Measurements from ENCODE around the gene FOXP1. TPM values are rescaled to one million over a fixed set of nuclear protein-coding genes. Genes with fewer than 3 reads are reported as not detected.
"Not testable (repeated sequence)": the region's sequence is repeated elsewhere in the genome, so short reads cannot be mapped to it uniquely, and the experiment has no call there.

The FOXP1 gene
- polyA plus RNA-seq, 1 donor (not counting 4 experiments of a cell fraction or from before 2014, with no cell fraction given), result 14.6 TPM

DNA sequence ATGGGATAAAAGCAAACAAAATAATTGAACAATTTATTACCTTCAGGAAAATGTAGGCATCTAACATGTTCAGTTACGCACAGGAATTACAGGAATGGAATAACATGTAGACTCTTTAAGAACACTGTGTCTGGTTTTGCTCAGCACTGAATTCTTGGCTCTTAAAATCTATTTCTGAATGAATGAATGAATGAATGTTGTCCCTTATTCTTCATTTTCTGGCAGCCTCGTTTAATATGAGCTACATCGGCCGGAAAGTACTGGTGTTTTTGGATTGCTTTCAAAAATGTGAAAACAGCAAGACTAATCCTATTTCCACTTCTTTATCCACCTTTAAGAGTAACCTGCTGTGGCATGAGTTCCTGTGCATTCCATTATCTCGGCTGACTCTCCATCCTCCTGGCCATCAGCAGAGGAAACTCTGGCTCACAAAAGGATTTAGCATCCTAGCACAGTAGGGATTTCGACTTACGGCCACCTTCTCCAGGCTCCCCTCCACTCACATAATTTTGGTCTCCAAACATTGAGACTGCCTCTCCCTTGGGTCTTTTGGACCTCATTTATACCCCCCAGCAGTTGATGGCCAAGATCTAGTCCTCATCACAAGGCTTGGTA is 145.3 kb downstream of the FOXP1 start:
- H3K4me2 ChIP-seq (ENCODE audit: control insufficient read depth, extremely low read depth, insufficient read depth, low read depth, low read length), result peak overlapping the region; percentile 3
- peaks cover 42% of the 10 kb centered on the region for H3K4me1 ChIP-seq (ENCODE audit: control insufficient read depth, extremely low read depth, insufficient read depth, low read length)
- no peak overlapping the region for H3K27ac ChIP-seq (ENCODE audit: control insufficient read depth, insufficient read depth, low read length)
- no peak for DNase-seq (ENCODE audit: low read depth, low spot score)
- H2AFZ ChIP-seq (ENCODE audit: control insufficient read depth, low read length), result no peak overlapping the region
- H3K36me3 ChIP-seq (ENCODE audit: control insufficient read depth in 2 of 2, extremely low read depth in 1 of 2, insufficient read depth in 2 of 2, low read length in 2 of 2), result no peaks in the 10 kb centered on the region
- dilution Hi-C loops (cut with MboI; ENCODE audit: extremely low pct_ligation_motif_present, low sequenced_read_pairs), result no loop called here
- H3K27me3 ChIP-seq (ENCODE audit: control insufficient read depth, extremely low read depth, insufficient read depth, low read length), result no peaks in the 10 kb centered on the region
- TF ChIP-seq EZH2 (IDR thresholded peaks at IDR 0.05; ENCODE audit: low read length), result no peak
- H3K9ac ChIP-seq (ENCODE audit: control insufficient read depth, extremely low read depth, insufficient read depth, low read length), result no peak overlapping the region
- no peak overlapping the region for H3K4me3 ChIP-seq (ENCODE audit: control insufficient read depth in 2 of 3, extremely low read depth in 1 of 3, insufficient read depth in 2 of 3, low read depth in 1 of 3, low read length in 3 of 3)
- peak; percentile 79 for FAIRE-seq
- H3K9me1 ChIP-seq (ENCODE audit: control insufficient read depth, extremely low read depth, insufficient read depth, low read length), result no peaks in the 10 kb centered on the region
- no peaks in the 10 kb centered on the region for H3K9me3 ChIP-seq (ENCODE audit: control insufficient read depth, low read depth, low read length)
- no peaks in the 10 kb centered on the region for H4K20me1 ChIP-seq (ENCODE audit: control insufficient read depth, extremely low read depth, insufficient read depth, low read length)
- no peaks in the 10 kb centered on the region for H3K79me2 ChIP-seq (ENCODE audit: control insufficient read depth, insufficient read depth, low read length)

DNA sequence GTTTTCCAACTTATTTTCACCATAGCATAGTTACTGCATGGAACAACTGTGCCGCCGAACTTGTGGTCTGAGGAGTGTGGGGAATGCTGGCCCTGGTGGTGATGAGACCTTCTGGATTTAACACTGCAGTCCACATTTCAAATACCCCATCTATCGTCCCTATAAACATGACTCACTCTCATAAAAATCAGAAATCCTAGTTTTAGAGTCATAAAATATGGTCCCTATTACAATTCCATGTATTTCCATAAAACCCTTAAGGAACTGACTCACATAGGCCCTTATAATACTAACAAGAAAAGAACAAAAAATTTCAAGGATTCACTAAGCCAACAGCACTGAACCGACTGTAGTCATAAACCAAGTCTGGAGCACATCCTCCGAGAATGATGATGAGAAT is 147.2 kb downstream of the FOXP1 start:
- Histone ChIP-seq H3K79me2 (ENCODE audit: control insufficient read depth, insufficient read depth, low read length) (no peaks in the 10 kb centered on the region), H3K9me3 (ENCODE audit: control insufficient read depth, low read depth, low read length) (no peaks in the 10 kb centered on the region), H3K4me1 (ENCODE audit: control insufficient read depth, extremely low read depth, insufficient read depth, low read length) (peaks cover 46% of the 10 kb centered on the region), H3K9ac (ENCODE audit: control insufficient read depth, extremely low read depth, insufficient read depth, low read length) (no peak overlapping the region), H3K36me3 (ENCODE audit: control insufficient read depth in 2 of 2, extremely low read depth in 1 of 2, insufficient read depth in 2 of 2, low read length in 2 of 2) (no peaks in the 10 kb centered on the region), H3K4me2 (ENCODE audit: control insufficient read depth, extremely low read depth, insufficient read depth, low read depth, low read length) (no peak overlapping the region), H3K9me1 (ENCODE audit: control insufficient read depth, extremely low read depth, insufficient read depth, low read length) (no peaks in the 10 kb centered on the region), H2AFZ (ENCODE audit: control insufficient read depth, low read length) (no peak overlapping the region), H3K27ac (ENCODE audit: control insufficient read depth, insufficient read depth, low read length) (no peak overlapping the region), H3K4me3 (ENCODE audit: control insufficient read depth in 2 of 3, extremely low read depth in 1 of 3, insufficient read depth in 2 of 3, low read depth in 1 of 3, low read length in 3 of 3) (no peak overlapping the region), H4K20me1 (ENCODE audit: control insufficient read depth, extremely low read depth, insufficient read depth, low read length) (no peaks in the 10 kb centered on the region), H3K27me3 (ENCODE audit: control insufficient read depth, extremely low read depth, insufficient read depth, low read length) (no peaks in the 10 kb centered on the region)
- FAIRE-seq (no peak), DNase-seq (ENCODE audit: low read depth, low spot score) (no peak)
- dilution Hi-C loops (cut with MboI; ENCODE audit: extremely low pct_ligation_motif_present, low sequenced_read_pairs), result no loop called here
- TF ChIP-seq, protein P1, sequence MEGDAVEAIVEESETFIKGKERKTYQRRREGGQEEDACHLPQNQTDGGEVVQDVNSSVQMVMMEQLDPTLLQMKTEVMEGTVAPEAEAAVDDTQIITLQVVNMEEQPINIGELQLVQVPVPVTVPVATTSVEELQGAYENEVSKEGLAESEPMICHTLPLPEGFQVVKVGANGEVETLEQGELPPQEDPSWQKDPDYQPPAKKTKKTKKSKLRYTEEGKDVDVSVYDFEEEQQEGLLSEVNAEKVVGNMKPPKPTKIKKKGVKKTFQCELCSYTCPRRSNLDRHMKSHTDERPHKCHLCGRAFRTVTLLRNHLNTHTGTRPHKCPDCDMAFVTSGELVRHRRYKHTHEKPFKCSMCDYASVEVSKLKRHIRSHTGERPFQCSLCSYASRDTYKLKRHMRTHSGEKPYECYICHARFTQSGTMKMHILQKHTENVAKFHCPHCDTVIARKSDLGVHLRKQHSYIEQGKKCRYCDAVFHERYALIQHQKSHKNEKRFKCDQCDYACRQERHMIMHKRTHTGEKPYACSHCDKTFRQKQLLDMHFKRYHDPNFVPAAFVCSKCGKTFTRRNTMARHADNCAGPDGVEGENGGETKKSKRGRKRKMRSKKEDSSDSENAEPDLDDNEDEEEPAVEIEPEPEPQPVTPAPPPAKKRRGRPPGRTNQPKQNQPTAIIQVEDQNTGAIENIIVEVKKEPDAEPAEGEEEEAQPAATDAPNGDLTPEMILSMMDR (optimal IDR thresholded peaks at IDR 0.05 in 1 of 3, IDR thresholded peaks at IDR 0.05 in 1 of 3, conservative IDR thresholded peaks at IDR 0.05 in 1 of 3; ENCODE audit: extremely low read depth in 1 of 3, insufficient read depth in 2 of 3, low read length in 3 of 3), result no peak
- TF ChIP-seq EZH2 (IDR thresholded peaks at IDR 0.05; ENCODE audit: low read length), result no peak

DNA sequence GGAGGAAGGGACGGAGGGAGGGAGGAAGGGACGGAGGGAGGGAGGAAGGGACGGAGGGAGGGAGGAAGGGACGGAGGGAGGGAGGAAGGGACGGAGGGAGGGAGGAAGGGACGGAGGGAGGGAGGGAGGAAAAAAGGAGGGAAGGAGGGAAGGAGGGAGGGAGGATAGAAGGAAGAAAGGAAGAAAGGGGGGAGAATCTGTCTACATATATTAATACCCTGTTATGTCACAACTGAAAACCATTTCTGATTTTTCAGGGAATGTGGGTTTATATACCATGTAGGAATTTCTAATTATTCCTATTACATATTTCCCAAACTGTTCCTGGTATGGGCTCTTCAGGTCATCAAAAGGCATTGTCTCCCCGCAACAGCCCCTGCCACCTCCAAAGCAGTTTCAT is 147.7 kb downstream of the FOXP1 start:
- H3K79me2 ChIP-seq (ENCODE audit: control insufficient read depth, insufficient read depth, low read length); dilution Hi-C loops (cut with MboI; ENCODE audit: extremely low pct_ligation_motif_present, low sequenced_read_pairs): not testable (repeated sequence)

More for the DNA sequence above, 147.7 kb downstream of the FOXP1 start:
- H3K27me3 ChIP-seq (ENCODE audit: control insufficient read depth, extremely low read depth, insufficient read depth, low read length); DNase-seq (ENCODE audit: low read depth, low spot score); H4K20me1 ChIP-seq (ENCODE audit: control insufficient read depth, extremely low read depth, insufficient read depth, low read length); H3K9me1 ChIP-seq (ENCODE audit: control insufficient read depth, extremely low read depth, insufficient read depth, low read length); H3K27ac ChIP-seq (ENCODE audit: control insufficient read depth, insufficient read depth, low read length); H3K36me3 ChIP-seq (ENCODE audit: control insufficient read depth in 2 of 2, extremely low read depth in 1 of 2, insufficient read depth in 2 of 2, low read length in 2 of 2); FAIRE-seq; H3K9ac ChIP-seq (ENCODE audit: control insufficient read depth, extremely low read depth, insufficient read depth, low read length); H3K4me3 ChIP-seq (ENCODE audit: control insufficient read depth in 2 of 3, extremely low read depth in 1 of 3, insufficient read depth in 2 of 3, low read depth in 1 of 3, low read length in 3 of 3); H3K9me3 ChIP-seq (ENCODE audit: control insufficient read depth, low read depth, low read length); H2AFZ ChIP-seq (ENCODE audit: control insufficient read depth, low read length); H3K4me2 ChIP-seq (ENCODE audit: control insufficient read depth, extremely low read depth, insufficient read depth, low read depth, low read length): not testable (repeated sequence)
- peaks cover 46% of the 10 kb centered on the region for H3K4me1 ChIP-seq (ENCODE audit: control insufficient read depth, extremely low read depth, insufficient read depth, low read length)

All from keratinocyte (primary cell).